Fibroblast of lung (primary cell): Measurements from ENCODE around the gene SERPIND1.

ENCODE experiments used
- EZH2 ChIP-seq: IDR thresholded peaks from 2 replicates; pipeline ENCODE4 v1.5.1; 2012; ENCODE audit warnings: low read length, control low read depth, mild to moderate bottlenecking; ENCODE audit errors: missing control alignments
- TF ChIP-seq, protein P1 (sequence below), 2 donors: IDR thresholded peaks in 1 of 2; conservative IDR thresholded peaks in 1 of 2; 1 replicate in 1 of 2; 2 replicates in 1 of 2; pipeline ENCODE4 v1.5.1; 2011 to 2012; ENCODE audit warnings: low read length in 2 of 2, control low read depth in 1 of 2, inconsistent platforms in 1 of 2, low read depth in 1 of 2, mild to moderate bottlenecking in 1 of 2

DNA sequence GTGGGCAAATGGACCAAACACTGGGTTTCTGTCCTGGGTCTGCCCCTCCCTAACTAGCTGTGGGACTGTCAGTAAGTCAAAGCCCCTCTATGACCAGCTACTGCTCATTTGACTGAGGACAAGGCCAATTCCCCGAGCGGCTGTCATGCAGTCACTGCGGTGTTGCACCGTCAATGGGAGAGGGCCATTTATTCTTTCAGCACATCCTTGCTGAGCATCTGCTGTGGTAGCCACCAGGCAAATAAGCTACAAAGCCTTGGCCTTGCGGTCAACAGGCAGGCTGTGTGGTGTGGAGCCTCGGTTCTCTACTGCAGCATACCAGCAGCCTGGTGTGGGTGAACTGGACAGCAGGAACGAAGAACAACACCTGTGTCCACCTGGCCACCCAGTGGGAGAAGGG lies 25.8 kb upstream of the SERPIND1 start:
- TF ChIP-seq, protein P1, sequence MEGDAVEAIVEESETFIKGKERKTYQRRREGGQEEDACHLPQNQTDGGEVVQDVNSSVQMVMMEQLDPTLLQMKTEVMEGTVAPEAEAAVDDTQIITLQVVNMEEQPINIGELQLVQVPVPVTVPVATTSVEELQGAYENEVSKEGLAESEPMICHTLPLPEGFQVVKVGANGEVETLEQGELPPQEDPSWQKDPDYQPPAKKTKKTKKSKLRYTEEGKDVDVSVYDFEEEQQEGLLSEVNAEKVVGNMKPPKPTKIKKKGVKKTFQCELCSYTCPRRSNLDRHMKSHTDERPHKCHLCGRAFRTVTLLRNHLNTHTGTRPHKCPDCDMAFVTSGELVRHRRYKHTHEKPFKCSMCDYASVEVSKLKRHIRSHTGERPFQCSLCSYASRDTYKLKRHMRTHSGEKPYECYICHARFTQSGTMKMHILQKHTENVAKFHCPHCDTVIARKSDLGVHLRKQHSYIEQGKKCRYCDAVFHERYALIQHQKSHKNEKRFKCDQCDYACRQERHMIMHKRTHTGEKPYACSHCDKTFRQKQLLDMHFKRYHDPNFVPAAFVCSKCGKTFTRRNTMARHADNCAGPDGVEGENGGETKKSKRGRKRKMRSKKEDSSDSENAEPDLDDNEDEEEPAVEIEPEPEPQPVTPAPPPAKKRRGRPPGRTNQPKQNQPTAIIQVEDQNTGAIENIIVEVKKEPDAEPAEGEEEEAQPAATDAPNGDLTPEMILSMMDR (conservative IDR thresholded peaks at IDR 0.05 in 1 of 2, IDR thresholded peaks at IDR 0.05 in 1 of 2; ENCODE audit: low read depth in 1 of 2, low read length in 2 of 2), result no peak
- TF ChIP-seq EZH2, result no peak
